Stimulated activated CD4-positive, alpha-beta T cell treated with anti-CD3 and anti-CD28 coated beads, Interleukin-15, amount 100 ng/mL, for 1 hour (primary cell): ENCODE data around the gene RPL23.

Experiments
- DNase-seq, 2 donors: peaks; one replicate each; pipeline ENCODE4 v3.0.0-alpha.2; 2020; ENCODE audit warnings: low read depth in 1 of 2, low spot score in 1 of 2

RPL23 gene

GRCh38 chr17:38799501-38800236 lies 53.9 kb downstream of the RPL23 start, which contains the start of gene PIP4K2B:
PIP4K2B (minus strand) TSS chr17:38799556; CDS start chr17:38799424, 132 bp downstream.
- peak; percentile 70 to 75 for DNase-seq

GRCh38 chr17:38798614-38799500 lies 54.7 kb downstream of the RPL23 start:
- peak; percentile 1 to 31 for DNase-seq
